Heart right ventricle (tissue), 16 donors: Measurements from ENCODE around the gene CD109. TPM values are rescaled to one million over a fixed set of nuclear protein-coding genes. Genes with fewer than 3 reads are reported as not detected.

ENCODE experiments used
- ATAC-seq, 8 donors: fragments of 200-7000 bp; cut with Tn5 transposase; one replicate each; pipeline ENCODE4 v1.9.1; 2020; ENCODE audit warnings: mild to moderate bottlenecking in 8 of 8, moderate library complexity in 8 of 8, moderate number of reproducible peaks in 1 of 8
- DNase-seq, 2 donors: peaks; one replicate each; pipeline ENCODE4 v3.0.0-alpha.2; 2020
- H3K27ac ChIP-seq, 10 donors: fragments of 200-600 bp; sonication (generic) in 2 of 10; one replicate each; pipeline versions ENCODE4 v1.5.0 to v1.8.0; 2020 to 2022; ENCODE audit warnings: mild to moderate bottlenecking in 3 of 10
- H3K27me3 ChIP-seq, 7 donors: fragments of 200-600 bp; one replicate each; pipeline ENCODE4 v1.8.0; 2021 to 2022; ENCODE audit warnings: mild to moderate bottlenecking in 2 of 7
- H3K36me3 ChIP-seq, 9 donors: fragments of 200-600 bp; sonication (generic) in 1 of 9; one replicate each; pipeline versions ENCODE4 v1.5.0 to v1.8.0; 2020 to 2022; ENCODE audit warnings: mild to moderate bottlenecking in 2 of 9
- H3K4me1 ChIP-seq, 9 donors: fragments of 200-600 bp; sonication (generic) in 1 of 9; one replicate each; pipeline versions ENCODE4 v1.5.0 to v1.8.0; 2020 to 2022; ENCODE audit warnings: mild to moderate bottlenecking in 4 of 9
- H3K4me3 ChIP-seq, 10 donors: fragments of 200-600 bp; sonication (generic) in 2 of 10; one replicate each; pipeline versions ENCODE4 v1.5.0 to v1.8.0; 2020 to 2022; ENCODE audit warnings: mild to moderate bottlenecking in 7 of 10, moderate library complexity in 2 of 10
- H3K9me3 ChIP-seq, 11 donors: fragments of 200-600 bp in 10 of 11; sonication (generic) in 2 of 11; one replicate each; pipeline versions ENCODE4 v1.5.0 to v1.8.0; 2013 to 2022; ENCODE audit warnings: mild to moderate bottlenecking in 2 of 11, control low read depth in 1 of 11, moderate library complexity in 1 of 11
- WGBS, 2 donors: extraction: QIAGEN DNeasy Blood & Tissue Kit; methylation state at CpG; one replicate each; pipeline ENCODE4 v1.1.7; 2013; ENCODE audit warnings: inconsistent platforms in 1 of 2; 5-methylcytosine and 5-hydroxymethylcytosine counted together
- intact Hi-C, 10 donors: fragments of 100-400 bp; cut with DNase I; formaldehyde crosslinking; loops; one replicate each; pipeline versions ENCODE4 v1.11.1 to v1.14.2; 2022
- polyA plus RNA-seq, 2 donors: library from polyadenylated mRNA; stranded (reverse); fragments of 200-250 nt; gene quantifications; one replicate each; pipeline ENCODE4 v1.2.3, GENCODE V29; 2013
- total RNA-seq, 10 donors: library from RNA; stranded (reverse); fragmentation: NEBNext Ultra II Directional in 3 of 10; extraction: Animal tissue kit (Norgen Biotek cat#: 25700) in 3 of 10; gene quantifications; one replicate each; pipeline versions ENCODE4 v1.2.1 to v1.2.4, GENCODE V29; 2021 to 2023
- TF ChIP-seq, protein P1 (sequence below), 9 donors: fragments of 200-600 bp; sonication (generic) in 2 of 9; IDR thresholded peaks; one replicate each; pipeline versions ENCODE4 v1.5.0 to v1.8.0; 2021 to 2022; ENCODE audit warnings: antibody characterized with exemption in 9 of 9, mild to moderate bottlenecking in 5 of 9, moderate library complexity in 1 of 9
- donor health status: Arrhythmogenic right ventricular cardiomyopathy.
- donor health status: ischemic (EF 13 %, LVEDD 7.1; RV severe dilation, severe dysfunction).
- donor health status: healthy with polysubstance abuse.
- donor health status: DM: no; HTN: yes; CAD: no.
- donor health status: DM: no; HTN: no; CAD: no.
- donor health status: ischemic (EF 25% LVEDD 6.9; RV normal size, moderate dysfunction).
- donor health status: ischemic (EF 25% LVEDD 5.7; RV mildly dilated, moderate dysfunction).
- donor health status: healthy.
- donor health status: DM: yes; HTN: yes; CAD: no.
- donor health status: Ischemic cardiomyopathy.
- donor health status: ischemic (EF 35%, LVEDD 5.7; RV mildly dilated, moderate dysfunction).
- donor health status: nonischemic (EF 11% LVEDD 7.7; RV severe dilation, severe dysfunction).
- donor health status: DM: yes; HTN: yes; CAD: no.
- donor health status: PGD.
- donor health status: ischemic (EF 29% LVEDD 5.4; RV normal size, mild dysfunction).
- donor health status: nonischemic (EF 23%, LVEDD 6.1; RV moderate dilation, normal function).

The CD109 gene
- total and polyA plus RNA-seq, 12 donors = 2.3 to 15.4 (median 7.9) TPM

DNA sequence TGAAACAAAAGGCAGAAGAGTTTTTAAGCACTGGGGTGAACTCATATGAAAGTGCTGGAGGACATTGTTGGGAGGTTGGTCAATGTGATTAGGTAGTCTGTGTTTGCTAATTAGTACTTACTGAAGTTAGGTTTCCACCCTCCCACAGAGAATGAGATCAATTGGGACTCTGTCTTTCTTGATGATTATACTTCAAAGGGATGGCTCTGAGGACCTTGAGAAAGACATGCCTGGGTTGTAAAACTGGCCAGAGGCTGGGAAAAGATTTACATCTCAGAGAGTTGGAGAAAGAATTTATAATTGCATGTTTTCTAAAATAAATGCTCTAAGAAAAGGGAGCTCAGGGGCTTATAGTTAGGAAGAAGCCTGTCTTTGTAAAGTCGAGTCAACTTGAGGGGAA, 74.0 kb downstream of the CD109 start:
- no peak overlapping the region for H3K4me3 ChIP-seq
- DNase-seq (no peak), ATAC-seq (no peak)
- H3K27ac ChIP-seq = no peak overlapping the region
- TF ChIP-seq, protein P1, sequence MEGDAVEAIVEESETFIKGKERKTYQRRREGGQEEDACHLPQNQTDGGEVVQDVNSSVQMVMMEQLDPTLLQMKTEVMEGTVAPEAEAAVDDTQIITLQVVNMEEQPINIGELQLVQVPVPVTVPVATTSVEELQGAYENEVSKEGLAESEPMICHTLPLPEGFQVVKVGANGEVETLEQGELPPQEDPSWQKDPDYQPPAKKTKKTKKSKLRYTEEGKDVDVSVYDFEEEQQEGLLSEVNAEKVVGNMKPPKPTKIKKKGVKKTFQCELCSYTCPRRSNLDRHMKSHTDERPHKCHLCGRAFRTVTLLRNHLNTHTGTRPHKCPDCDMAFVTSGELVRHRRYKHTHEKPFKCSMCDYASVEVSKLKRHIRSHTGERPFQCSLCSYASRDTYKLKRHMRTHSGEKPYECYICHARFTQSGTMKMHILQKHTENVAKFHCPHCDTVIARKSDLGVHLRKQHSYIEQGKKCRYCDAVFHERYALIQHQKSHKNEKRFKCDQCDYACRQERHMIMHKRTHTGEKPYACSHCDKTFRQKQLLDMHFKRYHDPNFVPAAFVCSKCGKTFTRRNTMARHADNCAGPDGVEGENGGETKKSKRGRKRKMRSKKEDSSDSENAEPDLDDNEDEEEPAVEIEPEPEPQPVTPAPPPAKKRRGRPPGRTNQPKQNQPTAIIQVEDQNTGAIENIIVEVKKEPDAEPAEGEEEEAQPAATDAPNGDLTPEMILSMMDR (IDR thresholded peaks at IDR 0.05) = no peak
- peaks cover 0 to 10% (median 0%) of the 10 kb centered on the region in 11 donors for H3K9me3 ChIP-seq
- H3K4me1 ChIP-seq = peaks cover 0 to 14% (median 10%) of the 10 kb centered on the region in 9 donors
- no peaks in the 10 kb centered on the region for H3K27me3 ChIP-seq
- 84 to 85% methylated on average over 1 of the region's 1 CpG for WGBS, 2 donors
- H3K36me3 ChIP-seq = peaks cover 0 to 40% (median 0%) of the 10 kb centered on the region in 9 donors
- intact Hi-C loops = loop anchor here in 1 of 10 donors (10.0 kb wide), 1 partner anchor 305 kb away; no protein-coding TSS in a partner anchor

DNA sequence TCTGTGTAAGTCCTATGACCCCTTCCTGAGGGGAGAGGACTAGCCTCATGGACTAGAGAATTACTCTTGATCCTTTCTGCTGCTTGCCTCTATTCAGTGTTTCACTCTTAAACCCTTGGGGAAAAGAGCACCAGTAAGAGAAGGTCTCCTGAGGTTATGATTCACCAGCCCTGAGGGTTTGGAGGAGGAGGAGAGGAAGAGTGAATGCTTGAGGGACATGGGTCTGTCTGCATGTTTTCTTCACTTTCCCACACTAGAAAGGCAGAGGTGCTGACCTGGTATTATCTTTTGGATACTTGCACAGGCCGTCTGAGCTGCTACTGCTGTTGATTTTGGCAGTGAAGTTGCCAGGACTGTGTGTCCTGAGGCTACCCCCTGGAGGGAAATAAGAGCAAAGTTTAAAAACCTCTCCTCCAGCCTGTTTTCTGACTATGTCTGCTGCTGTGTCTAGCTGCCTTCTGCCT, 78.3 kb downstream of the CD109 start:
- H3K4me3 ChIP-seq = no peak overlapping the region
- 0 to 8% methylated on average over 1 of the region's 1 CpG for WGBS, 2 donors
- intact Hi-C loops = no loop called here
- TF ChIP-seq, protein P1 (IDR thresholded peaks at IDR 0.05) = no peak
- peak; percentile 93 to 99 (median 95) for ATAC-seq
- DNase-seq = peak; percentile 19 to 66
- H3K27ac ChIP-seq = peak overlapping the region in 5 of 10 donors; percentile 14 to 67 (median 29)
- peaks cover 0 to 10% (median 0%) of the 10 kb centered on the region in 11 donors for H3K9me3 ChIP-seq
- H3K27me3 ChIP-seq = no peaks in the 10 kb centered on the region
- H3K4me1 ChIP-seq = peaks cover 0 to 23% (median 10%) of the 10 kb centered on the region in 9 donors
- peaks cover 0 to 7% (median 0%) of the 10 kb centered on the region in 9 donors for H3K36me3 ChIP-seq

DNA sequence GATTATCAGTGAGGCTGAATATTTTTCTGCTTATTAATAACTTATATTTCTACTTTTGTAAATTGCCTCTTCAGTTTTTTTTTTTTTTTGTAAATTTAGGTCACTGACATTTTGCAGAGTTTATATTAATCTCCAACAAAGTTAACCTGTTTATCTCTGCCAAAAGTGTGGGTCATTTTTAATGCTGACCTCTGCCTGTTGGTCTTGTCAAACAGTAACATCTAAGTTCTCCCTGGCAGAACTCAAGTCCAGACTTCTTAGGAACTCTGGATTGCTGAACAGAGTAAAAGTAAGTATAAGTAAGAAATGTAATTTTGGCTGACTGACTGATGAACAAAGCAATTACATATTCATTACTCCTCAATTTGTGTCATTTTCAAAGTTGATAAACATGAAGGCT, 83.9 kb downstream of the CD109 start:
- intact Hi-C loops = no loop called here
- ATAC-seq = no peak
- Histone ChIP-seq H3K4me1 (peaks cover 0 to 22% (median 3%) of the 10 kb centered on the region in 9 donors), H3K9me3 (no peaks in the 10 kb centered on the region), H3K27ac (no peak overlapping the region), H3K4me3 (no peak overlapping the region), H3K36me3 (peaks cover 0 to 24% (median 0%) of the 10 kb centered on the region in 9 donors), H3K27me3 (no peaks in the 10 kb centered on the region)
- TF ChIP-seq, protein P1 (IDR thresholded peaks at IDR 0.05) = no peak
- no peak for DNase-seq

DNA sequence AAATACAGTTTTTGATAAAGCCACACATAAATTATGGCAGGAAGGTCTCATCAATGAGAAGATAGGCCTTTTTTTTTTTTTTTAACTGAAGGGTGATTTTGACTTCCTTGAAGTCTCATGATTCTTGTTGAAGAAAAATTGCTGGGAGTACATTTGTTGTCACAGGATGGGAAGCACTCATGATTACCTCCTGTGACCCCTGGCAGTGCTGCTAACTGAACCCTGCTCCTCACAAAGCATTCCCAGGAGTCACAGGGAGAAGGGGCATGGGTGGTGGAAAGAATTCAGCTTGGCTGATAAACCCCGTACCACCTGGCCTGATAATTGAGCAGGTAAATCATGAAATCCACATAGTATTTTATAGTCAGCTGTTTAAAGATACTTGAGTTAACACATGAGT, 86.9 kb downstream of the CD109 start:
- H3K4me1 ChIP-seq = peaks cover 0 to 16% (median 0%) of the 10 kb centered on the region in 9 donors
- no peaks in the 10 kb centered on the region for H3K27me3 ChIP-seq
- 37 to 50% methylated on average over 1 of the region's 1 CpG for WGBS, 2 donors
- no peak overlapping the region for H3K4me3 ChIP-seq
- ATAC-seq = no peak
- no peak for DNase-seq
- H3K36me3 ChIP-seq = peaks cover 0 to 54% (median 0%) of the 10 kb centered on the region in 9 donors
- no peak overlapping the region for H3K27ac ChIP-seq
- H3K9me3 ChIP-seq = no peaks in the 10 kb centered on the region
- intact Hi-C loops = no loop called here
- TF ChIP-seq, protein P1 (IDR thresholded peaks at IDR 0.05) = no peak
